CD4-positive, alpha-beta T cell (primary cell): ENCODE data around the gene SMYD4. TPM values are rescaled to one million over a fixed set of nuclear protein-coding genes. Genes with fewer than 3 reads are reported as not detected.
"Not testable (repeated sequence)": the region's sequence is repeated elsewhere in the genome, so short reads cannot be mapped to it uniquely, and the experiment has no call there.

ENCODE experiments used
- ATAC-seq: fragments of 200-7000 bp; cut with Tn5 transposase; one replicate; pipeline ENCODE4 v1.10.0; 2022; ENCODE audit warnings: mild to moderate bottlenecking; ENCODE audit not compliant: poor library complexity
- CTCF ChIA-PET: fragments of 350-600 bp; sonication (Branson Sonifier 250); formaldehyde crosslinking; loops from one replicate; lab custom pipeline; 2021; ENCODE audit warnings: antibody characterized with exemption, inconsistent platforms; lab: Charles Lee
- POLR2A ChIA-PET: fragments of 350-600 bp; sonication (Branson Sonifier 250); formaldehyde crosslinking; loops from one replicate; lab custom pipeline; 2021; ENCODE audit warnings: antibody characterized with exemption, inconsistent platforms; lab: Charles Lee
- DNase-seq, 14 experiments: peaks; one replicate each; pipeline ENCODE4 v3.0.0-alpha.2; 2013 to 2020; ENCODE audit warnings: mixed read lengths in 2 of 14
- H3K27ac ChIP-seq, 2 donors: one replicate each; pipeline versions ENCODE4 v1.5.1 to v1.7.0; 2013; ENCODE audit warnings: low read length in 2 of 2, low read depth in 1 of 2, mild to moderate bottlenecking in 1 of 2
- H3K27me3 ChIP-seq, 2 experiments: 1 replicate in 1 of 2; 2 replicates in 1 of 2; pipeline versions ENCODE4 v1.6.1 to v1.7.0; 2013; ENCODE audit warnings: low read length in 2 of 2, control low read depth in 1 of 2, mild to moderate bottlenecking in 1 of 2, moderate library complexity in 1 of 2; ENCODE audit not compliant: insufficient read depth in 2 of 2, control insufficient read depth in 1 of 2
- H3K36me3 ChIP-seq: one replicate; pipeline ENCODE4 v1.6.1; 2013; ENCODE audit warnings: low read length, control low read depth; ENCODE audit not compliant: insufficient read depth
- H3K4me1 ChIP-seq: one replicate; pipeline ENCODE4 v1.6.1; 2013; ENCODE audit warnings: low read length, control low read depth; ENCODE audit not compliant: insufficient read depth
- H3K4me3 ChIP-seq: one replicate; pipeline ENCODE4 v1.5.1; 2013; ENCODE audit warnings: mild to moderate bottlenecking, low read length, moderate library complexity
- H3K9me3 ChIP-seq, 2 experiments: 1 replicate in 1 of 2; 2 replicates in 1 of 2; pipeline versions ENCODE4 v1.6.1 to v1.7.0; 2013; ENCODE audit warnings: low read length in 2 of 2, mild to moderate bottlenecking in 2 of 2, control low read depth in 1 of 2, moderate library complexity in 1 of 2; ENCODE audit not compliant: control insufficient read depth in 1 of 2, insufficient read depth in 1 of 2
- H3K27ac Mint-ChIP-seq: one replicate; pipeline ENCODE4 v1.8.0; 2020; ENCODE audit warnings: mixed read lengths
- H3K27me3 Mint-ChIP-seq: one replicate; pipeline ENCODE4 v1.8.0; 2021; ENCODE audit warnings: mixed read lengths
- H3K36me3 Mint-ChIP-seq: one replicate; pipeline ENCODE4 v1.8.0; 2021; ENCODE audit warnings: low read depth, mixed read lengths
- H3K4me1 Mint-ChIP-seq: one replicate; pipeline ENCODE4 v1.8.0; 2021; ENCODE audit warnings: low read depth, mixed read lengths
- H3K4me3 Mint-ChIP-seq: one replicate; pipeline ENCODE4 v1.8.0; 2020; ENCODE audit warnings: mild to moderate bottlenecking, mixed read lengths
- H3K9me3 Mint-ChIP-seq: one replicate; pipeline ENCODE4 v1.8.0; 2020; ENCODE audit warnings: mixed read lengths
- intact Hi-C, 2 experiments: fragments of 100-400 bp; cut with DNase I in 1 of 2; cut with micrococcal nuclease in 1 of 2; formaldehyde crosslinking; loops; one replicate each; pipeline versions ENCODE4 v1.15.1 to v1.9.0; 2023 to 2025; cut with DNase I, micrococcal nuclease
- total RNA-seq, 174 experiments: library from RNA in 2 of 174; stranded (reverse) in 2 of 174; gene quantifications; one replicate each; pipeline ENCODE4 v1.2.3 and lab custom pipeline; 2021 to 2026
- TF ChIP-seq, protein P1 (sequence below): fragments of 200-600 bp; IDR thresholded peaks from one replicate; pipeline ENCODE4 v1.8.0; 2022; ENCODE audit warnings: antibody characterized with exemption, mild to moderate bottlenecking

Gene SMYD4
- total RNA-seq, 2 experiments from 2014 or later = 9.3 to 10.6 TPM

DNA sequence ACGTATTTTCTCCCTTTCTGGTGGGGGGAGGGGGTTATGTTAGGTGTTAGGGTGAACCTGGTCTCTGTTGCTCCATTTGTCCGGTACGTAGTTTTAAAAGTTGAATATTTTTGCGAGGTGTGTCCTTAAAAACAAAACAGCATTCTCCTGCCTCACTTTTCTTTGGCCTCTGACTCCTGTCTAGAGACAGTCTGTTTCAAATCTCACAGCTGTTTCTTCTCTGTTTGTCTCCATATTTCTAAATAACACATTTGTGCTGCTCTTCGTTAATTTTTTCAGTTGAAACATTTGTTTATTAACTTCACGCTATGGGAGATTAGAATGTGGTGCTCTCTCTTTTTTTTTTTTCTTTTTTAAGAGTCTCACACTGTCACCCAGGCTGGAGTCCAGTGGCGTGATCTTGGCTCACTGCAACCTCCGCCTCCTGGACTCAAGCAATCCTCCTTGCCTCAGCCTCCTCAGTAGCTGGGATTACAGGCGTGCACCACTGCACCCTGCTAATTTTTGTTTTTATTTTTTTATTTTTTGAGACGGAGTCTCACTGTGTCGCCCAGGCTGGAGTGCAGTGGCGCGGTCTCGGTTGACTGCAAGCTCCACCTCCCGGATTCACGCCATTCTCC lies 31.8 kb upstream of the SMYD4 start:
- ChIA-PET CTCF (no interaction called here), POLR2A (interaction anchor here (1.1 kb wide), 1 partner anchor 145 kb away, joined by 3 read pairs; no protein-coding TSS in a partner anchor)
- DNase-seq = no peak
- Mint-ChIP-seq H3K36me3 (peaks cover 41% of the 10 kb centered on the region), H3K4me3 (no peak overlapping the region), H3K4me1 (peaks cover 8% of the 10 kb centered on the region), H3K27ac (no peak overlapping the region), H3K27me3 (no peaks in the 10 kb centered on the region), H3K9me3 (no peaks in the 10 kb centered on the region)
- Histone ChIP-seq H3K9me3 (no peaks in the 10 kb centered on the region), H3K4me3 (no peak overlapping the region), H3K4me1 (peaks cover 5% of the 10 kb centered on the region), H3K27ac (no peak overlapping the region), H3K27me3 (no peaks in the 10 kb centered on the region), H3K36me3 (peaks cover 10% of the 10 kb centered on the region)
- intact Hi-C loops = no loop called here
- no peak for ATAC-seq
- TF ChIP-seq, protein P1, sequence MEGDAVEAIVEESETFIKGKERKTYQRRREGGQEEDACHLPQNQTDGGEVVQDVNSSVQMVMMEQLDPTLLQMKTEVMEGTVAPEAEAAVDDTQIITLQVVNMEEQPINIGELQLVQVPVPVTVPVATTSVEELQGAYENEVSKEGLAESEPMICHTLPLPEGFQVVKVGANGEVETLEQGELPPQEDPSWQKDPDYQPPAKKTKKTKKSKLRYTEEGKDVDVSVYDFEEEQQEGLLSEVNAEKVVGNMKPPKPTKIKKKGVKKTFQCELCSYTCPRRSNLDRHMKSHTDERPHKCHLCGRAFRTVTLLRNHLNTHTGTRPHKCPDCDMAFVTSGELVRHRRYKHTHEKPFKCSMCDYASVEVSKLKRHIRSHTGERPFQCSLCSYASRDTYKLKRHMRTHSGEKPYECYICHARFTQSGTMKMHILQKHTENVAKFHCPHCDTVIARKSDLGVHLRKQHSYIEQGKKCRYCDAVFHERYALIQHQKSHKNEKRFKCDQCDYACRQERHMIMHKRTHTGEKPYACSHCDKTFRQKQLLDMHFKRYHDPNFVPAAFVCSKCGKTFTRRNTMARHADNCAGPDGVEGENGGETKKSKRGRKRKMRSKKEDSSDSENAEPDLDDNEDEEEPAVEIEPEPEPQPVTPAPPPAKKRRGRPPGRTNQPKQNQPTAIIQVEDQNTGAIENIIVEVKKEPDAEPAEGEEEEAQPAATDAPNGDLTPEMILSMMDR = no peak

DNA sequence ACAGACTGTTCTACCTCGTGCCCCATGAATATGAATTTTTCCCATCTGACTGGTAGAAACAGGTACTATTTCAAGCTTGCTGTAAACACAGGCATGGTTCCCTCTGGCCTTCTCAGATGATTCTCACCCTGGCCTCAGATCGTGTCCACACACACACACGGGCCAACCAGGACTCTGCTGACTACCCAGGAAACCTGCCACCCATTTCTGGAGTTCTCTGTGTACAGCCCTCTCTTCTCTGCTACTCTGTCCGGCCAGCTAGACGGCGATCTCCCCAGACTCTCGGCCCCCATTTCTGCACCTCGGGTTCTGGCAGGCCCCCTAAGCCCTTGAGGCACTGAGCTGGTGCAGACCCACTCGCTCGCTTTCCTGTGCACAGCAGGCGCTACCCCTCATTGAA lies 31.3 kb upstream of the SMYD4 start:
- no peak overlapping the region for H3K27ac ChIP-seq
- peaks cover 14% of the 10 kb centered on the region for H3K36me3 ChIP-seq
- peaks cover 41% of the 10 kb centered on the region for H3K36me3 Mint-ChIP-seq
- peaks cover 4% of the 10 kb centered on the region for H3K4me1 ChIP-seq
- H3K4me1 Mint-ChIP-seq = peaks cover 8% of the 10 kb centered on the region
- no peak overlapping the region for H3K4me3 Mint-ChIP-seq
- no peaks in the 10 kb centered on the region for H3K9me3 ChIP-seq
- H3K9me3 Mint-ChIP-seq = no peaks in the 10 kb centered on the region
- H3K27ac Mint-ChIP-seq = no peak overlapping the region
- no peaks in the 10 kb centered on the region for H3K27me3 ChIP-seq
- TF ChIP-seq, protein P1 = no peak
- intact Hi-C loops = no loop called here
- no peak for ATAC-seq
- no peaks in the 10 kb centered on the region for H3K27me3 Mint-ChIP-seq
- DNase-seq = no peak
- ChIA-PET CTCF (no interaction called here), POLR2A (no interaction called here)
- H3K4me3 ChIP-seq = no peak overlapping the region

DNA sequence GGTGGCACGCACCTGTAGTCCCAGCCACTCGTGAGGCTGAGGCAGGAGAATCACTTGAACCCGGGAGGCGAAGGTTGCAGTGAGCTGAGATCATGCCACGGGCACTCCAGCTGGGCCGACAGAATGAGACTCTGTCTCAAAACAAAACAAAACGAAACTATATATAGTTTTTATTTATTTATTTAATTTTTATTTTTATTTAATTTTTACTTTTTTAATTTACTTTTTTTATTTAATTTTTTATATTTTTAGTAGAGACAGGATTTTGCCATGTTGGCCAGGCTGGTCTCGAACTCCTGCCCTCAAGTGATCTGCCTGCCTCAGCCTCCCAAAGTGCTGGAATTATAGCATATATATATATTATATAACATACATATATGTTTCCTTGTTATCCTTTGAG lies 26.8 kb upstream of the SMYD4 start:
- peaks cover 75% of the 10 kb centered on the region for H3K36me3 Mint-ChIP-seq
- POLR2A ChIA-PET, H3K4me1 ChIP-seq, H3K27ac ChIP-seq, H3K9me3 ChIP-seq, H3K27me3 Mint-ChIP-seq, ATAC-seq, H3K4me3 Mint-ChIP-seq, H3K4me1 Mint-ChIP-seq, H3K27ac Mint-ChIP-seq, H3K4me3 ChIP-seq, H3K9me3 Mint-ChIP-seq, intact Hi-C loops, DNase-seq, H3K27me3 ChIP-seq: not testable (repeated sequence)
- CTCF ChIA-PET = interaction anchor here (0.9 kb wide), 1 partner anchor 9 kb away, joined by 4 read pairs; no protein-coding TSS in a partner anchor
- H3K36me3 ChIP-seq = peaks cover 50% of the 10 kb centered on the region

DNA sequence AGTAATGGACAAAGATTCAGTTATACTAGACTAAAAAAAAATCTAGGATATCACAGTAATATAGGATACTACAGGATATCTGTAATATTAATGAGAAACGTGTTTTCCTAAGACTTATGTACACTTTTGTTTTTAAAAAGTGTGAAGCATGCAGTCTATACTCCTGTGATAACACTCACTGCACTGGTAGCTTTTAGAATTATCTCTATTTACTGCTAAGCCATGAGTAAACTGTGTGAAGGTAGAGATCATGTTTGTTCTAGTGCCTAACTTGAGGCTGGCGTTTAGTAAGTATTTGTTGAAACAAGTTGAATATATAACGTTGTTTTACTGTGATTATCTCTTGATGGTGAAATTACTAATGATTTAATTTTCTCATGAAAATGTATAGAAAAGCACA lies 24.0 kb upstream of the SMYD4 start:
- H3K36me3 ChIP-seq = peaks cover 57% of the 10 kb centered on the region
- ATAC-seq (no peak), DNase-seq (no peak)
- no peaks in the 10 kb centered on the region for H3K4me1 ChIP-seq
- H3K4me1 Mint-ChIP-seq = peaks cover 5% of the 10 kb centered on the region
- intact Hi-C loops = no loop called here
- H3K4me3 ChIP-seq = no peak overlapping the region
- no peaks in the 10 kb centered on the region for H3K9me3 ChIP-seq
- H3K36me3 Mint-ChIP-seq = peaks cover 65% of the 10 kb centered on the region
- ChIA-PET CTCF (no interaction called here), POLR2A (interaction anchor here (0.6 kb wide), 1 partner anchor 20 kb away, joined by 3 read pairs; no protein-coding TSS in a partner anchor)
- TF ChIP-seq, protein P1 = no peak
- H3K27ac ChIP-seq = no peak overlapping the region
- no peak overlapping the region for H3K27ac Mint-ChIP-seq
- H3K27me3 ChIP-seq = no peaks in the 10 kb centered on the region
- H3K9me3 Mint-ChIP-seq = no peaks in the 10 kb centered on the region
- no peak overlapping the region for H3K4me3 Mint-ChIP-seq
- no peaks in the 10 kb centered on the region for H3K27me3 Mint-ChIP-seq
